B cell (primary cell): Measurements from ENCODE around the gene KIF13A. TPM values are rescaled to one million over a fixed set of nuclear protein-coding genes. Genes with fewer than 3 reads are reported as not detected.

Source experiments
- ATAC-seq: fragments of 200-7000 bp; cut with Tn5 transposase; one replicate; pipeline ENCODE4 v1.10.0; 2021; ENCODE audit warnings: low read depth, mild to moderate bottlenecking, moderate number of reproducible peaks, moderate library complexity
- CTCF ChIA-PET: fragments of 350-600 bp; sonication (Branson Sonifier 250); formaldehyde crosslinking; loops from one replicate; lab custom pipeline; 2021; ENCODE audit warnings: antibody characterized with exemption, inconsistent platforms; lab: Charles Lee
- POLR2A ChIA-PET: fragments of 350-600 bp; sonication (Branson Sonifier 250); formaldehyde crosslinking; loops from one replicate; lab custom pipeline; 2021; ENCODE audit warnings: antibody characterized with exemption; lab: Charles Lee
- DNase-seq: peaks from one replicate; pipeline ENCODE4 v3.0.0; 2013
- H2AFZ ChIP-seq: 2 replicates; pipeline ENCODE4 v1.6.1; 2012; ENCODE audit warnings: mild to moderate bottlenecking, low read depth, low read length; ENCODE audit not compliant: insufficient read depth, poor library complexity, severe bottlenecking
- H3K27ac ChIP-seq, 2 donors: 1 replicate in 1 of 2; 2 replicates in 1 of 2; pipeline ENCODE4 v1.5.1; 2012 to 2013; ENCODE audit warnings: low read length in 2 of 2, mild to moderate bottlenecking in 2 of 2, moderate library complexity in 1 of 2
- H3K27me3 ChIP-seq, 4 experiments: fragments of 200-600 bp in 1 of 4; sonication (generic) in 1 of 4; replicated peaks in 1 of 4; 1 replicate in 2 of 4; 2 replicates in 2 of 4; pipeline versions ENCODE4 v1.6.1 to v1.7.0; 2013 to 2016; ENCODE audit warnings: low read length in 3 of 4, mild to moderate bottlenecking in 2 of 4, mixed read lengths in 1 of 4, moderate library complexity in 1 of 4; ENCODE audit not compliant: insufficient read depth in 4 of 4, control insufficient read depth in 3 of 4; ENCODE audit errors: control extremely low read depth in 1 of 4
- H3K36me3 ChIP-seq, 2 experiments: replicated peaks in 1 of 2; 1 replicate in 1 of 2; 2 replicates in 1 of 2; pipeline versions ENCODE4 v1.6.1 to v1.7.1; 2013; ENCODE audit warnings: low read length in 1 of 2; ENCODE audit not compliant: insufficient read depth in 2 of 2, control insufficient read depth in 1 of 2; ENCODE audit errors: control extremely low read depth in 1 of 2, extremely low read depth in 1 of 2
- H3K4me1 ChIP-seq, 2 donors: fragments of 200-600 bp in 1 of 2; sonication (generic) in 1 of 2; 1 replicate in 1 of 2; 2 replicates in 1 of 2; pipeline versions ENCODE4 v1.5.1 to v1.6.1; 2013 to 2017; ENCODE audit warnings: low read length in 2 of 2; ENCODE audit not compliant: control insufficient read depth in 2 of 2, insufficient read depth in 2 of 2
- H3K4me2 ChIP-seq: replicated peaks from 2 replicates; pipeline ENCODE3; 2012; ENCODE audit warnings: mild to moderate bottlenecking, low read depth, low read length; ENCODE audit not compliant: poor library complexity, severe bottlenecking
- H3K4me3 ChIP-seq, 5 experiments: fragments of 200-600 bp in 1 of 5; sonication (generic) in 1 of 5; 1 replicate in 3 of 5; 2 replicates in 2 of 5; pipeline versions ENCODE4 v1.5.1 to v1.7.0; 2011 to 2016; ENCODE audit warnings: low read length in 4 of 5, mild to moderate bottlenecking in 4 of 5, low read depth in 2 of 5, control low read depth in 1 of 5, moderate library complexity in 1 of 5; ENCODE audit not compliant: insufficient read depth in 1 of 5; ENCODE audit errors: control extremely low read depth in 1 of 5, extremely low read depth in 1 of 5
- H3K79me2 ChIP-seq: fragments of 200-600 bp; sonication (generic); one replicate; pipeline ENCODE4 v1.6.0; 2016; ENCODE audit warnings: low read length; ENCODE audit not compliant: control insufficient read depth, insufficient read depth
- H3K9ac ChIP-seq: fragments of 200-600 bp; sonication (generic); 2 replicates; pipeline ENCODE4 v1.6.1; 2017; ENCODE audit warnings: mild to moderate bottlenecking, low read length, moderate library complexity
- H3K9me3 ChIP-seq, 3 donors: one replicate each; pipeline versions ENCODE4 v1.6.1 to v1.7.1; 2013; ENCODE audit warnings: low read length in 2 of 3; ENCODE audit not compliant: control insufficient read depth in 2 of 3, insufficient read depth in 1 of 3; ENCODE audit errors: control extremely low read depth in 1 of 3
- H4K20me1 ChIP-seq: 2 replicates; pipeline ENCODE4 v1.6.0; 2012; ENCODE audit warnings: mild to moderate bottlenecking, low read length; ENCODE audit not compliant: insufficient read depth, control insufficient read depth, poor library complexity, severe bottlenecking
- H3K27ac Mint-ChIP-seq: one replicate; pipeline ENCODE4 v1.8.0; 2021; ENCODE audit warnings: mixed read lengths
- H3K27me3 Mint-ChIP-seq: one replicate; pipeline ENCODE4 v1.8.0; 2021; ENCODE audit warnings: mixed read lengths
- H3K4me1 Mint-ChIP-seq: one replicate; pipeline ENCODE4 v1.8.0; 2021; ENCODE audit warnings: mixed read lengths
- H3K4me3 Mint-ChIP-seq: one replicate; pipeline ENCODE4 v1.8.0; 2021; ENCODE audit warnings: mixed read lengths
- H3K9me3 Mint-ChIP-seq: one replicate; pipeline ENCODE4 v1.8.0; 2022; ENCODE audit warnings: mixed read lengths; ENCODE audit not compliant: insufficient read depth
- EZH2 ChIP-seq: IDR thresholded peaks from 2 replicates; pipeline ENCODE4 v1.6.1; 2012; ENCODE audit warnings: borderline replicate concordance, low read depth, mild to moderate bottlenecking, moderate library complexity, low read length; ENCODE audit not compliant: insufficient read depth, poor library complexity, severe bottlenecking
- WGBS: methylation state at CpG from one replicate; pipeline ENCODE4 v1.1.5; 2013; ENCODE audit warnings: missing lambda C conversion rate; ENCODE audit not compliant: insufficient coverage; 5-methylcytosine and 5-hydroxymethylcytosine counted together
- intact Hi-C: fragments of 100-400 bp; cut with micrococcal nuclease; formaldehyde crosslinking; loops from one replicate; pipeline ENCODE4 v1.10.0; 2022
- polyA plus RNA-seq: library from polyadenylated mRNA; depleted of rRNA; stranded (reverse); fragments of >200 nt; gene quantifications from 2 replicates; pipeline ENCODE4 v1.2.3, GENCODE V29; 2012
- total RNA-seq, 2 donors: library from RNA; stranded (reverse); fragments of 120-200 nt in 1 of 2; gene quantifications; 1 replicate in 1 of 2; 2 replicates in 1 of 2; pipeline versions ENCODE4 v1.2.3 to v1.2.4, GENCODE V29; 2013 to 2022
- TF ChIP-seq, protein P1 (sequence below): fragments of 200-600 bp; IDR thresholded peaks from one replicate; pipeline ENCODE4 v1.8.0; 2022; ENCODE audit warnings: antibody characterized with exemption, mild to moderate bottlenecking

KIF13A gene
- total and polyA plus RNA-seq, 2 donors (not counting 1 experiment from before 2014, with no cell fraction given): 2.1 to 23.4 TPM

GRCh38 chr6:18024876-18025275, 37.4 kb upstream of the KIF13A start:
- ChIA-PET CTCF (no interaction called here), POLR2A (no interaction called here)
- 92% methylated on average over 3 of the region's 5 CpGs for WGBS
- Histone ChIP-seq H2AFZ (no peak overlapping the region), H3K4me2 (no peak overlapping the region), H4K20me1 (no peaks in the 10 kb centered on the region), H3K79me2 (no peaks in the 10 kb centered on the region), H3K27ac (no peak overlapping the region), H3K9ac (no peak overlapping the region), H3K9me3 (peaks cover 0 to 7% (median 0%) of the 10 kb centered on the region in 3 donors), H3K4me3 (no peak overlapping the region), H3K36me3 (no peaks in the 10 kb centered on the region), H3K4me1 (no peaks in the 10 kb centered on the region), H3K27me3 (peaks cover 0 to 3% (median 0%) of the 10 kb centered on the region in 4 experiments)
- ATAC-seq (no peak), DNase-seq (no peak)
- no peak overlapping the region for H3K27ac Mint-ChIP-seq
- intact Hi-C loops: no loop called here
- TF ChIP-seq, protein P1, sequence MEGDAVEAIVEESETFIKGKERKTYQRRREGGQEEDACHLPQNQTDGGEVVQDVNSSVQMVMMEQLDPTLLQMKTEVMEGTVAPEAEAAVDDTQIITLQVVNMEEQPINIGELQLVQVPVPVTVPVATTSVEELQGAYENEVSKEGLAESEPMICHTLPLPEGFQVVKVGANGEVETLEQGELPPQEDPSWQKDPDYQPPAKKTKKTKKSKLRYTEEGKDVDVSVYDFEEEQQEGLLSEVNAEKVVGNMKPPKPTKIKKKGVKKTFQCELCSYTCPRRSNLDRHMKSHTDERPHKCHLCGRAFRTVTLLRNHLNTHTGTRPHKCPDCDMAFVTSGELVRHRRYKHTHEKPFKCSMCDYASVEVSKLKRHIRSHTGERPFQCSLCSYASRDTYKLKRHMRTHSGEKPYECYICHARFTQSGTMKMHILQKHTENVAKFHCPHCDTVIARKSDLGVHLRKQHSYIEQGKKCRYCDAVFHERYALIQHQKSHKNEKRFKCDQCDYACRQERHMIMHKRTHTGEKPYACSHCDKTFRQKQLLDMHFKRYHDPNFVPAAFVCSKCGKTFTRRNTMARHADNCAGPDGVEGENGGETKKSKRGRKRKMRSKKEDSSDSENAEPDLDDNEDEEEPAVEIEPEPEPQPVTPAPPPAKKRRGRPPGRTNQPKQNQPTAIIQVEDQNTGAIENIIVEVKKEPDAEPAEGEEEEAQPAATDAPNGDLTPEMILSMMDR: no peak
- TF ChIP-seq EZH2: no peak
- peaks cover 5% of the 10 kb centered on the region for H3K27me3 Mint-ChIP-seq
- no peaks in the 10 kb centered on the region for H3K4me1 Mint-ChIP-seq
- H3K9me3 Mint-ChIP-seq: no peaks in the 10 kb centered on the region
- no peak overlapping the region for H3K4me3 Mint-ChIP-seq

DNA sequence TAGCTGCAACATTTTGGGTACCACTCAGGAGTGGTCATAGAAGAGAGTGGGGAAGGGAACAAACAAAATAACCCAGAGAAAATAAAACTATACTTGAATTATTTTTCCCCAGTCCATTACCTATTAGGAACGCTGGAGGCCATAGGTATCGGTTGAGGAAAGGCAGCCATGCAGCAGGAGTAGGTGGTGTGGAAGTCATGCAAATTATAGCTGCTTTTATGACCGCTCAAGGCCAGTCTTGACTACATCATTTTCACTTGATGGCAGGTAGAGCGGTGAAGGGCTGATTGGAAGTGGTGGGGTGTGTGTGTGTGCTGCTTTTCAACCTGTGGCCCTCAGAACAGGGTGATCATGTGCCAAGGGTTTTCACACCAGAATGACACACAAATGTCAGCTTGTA, 36.5 kb upstream of the KIF13A start:
- TF ChIP-seq, protein P1: no peak
- TF ChIP-seq EZH2: no peak
- no peak for DNase-seq
- Histone ChIP-seq H3K4me2 (no peak overlapping the region), H2AFZ (no peak overlapping the region), H3K4me3 (no peak overlapping the region), H3K79me2 (no peaks in the 10 kb centered on the region), H3K36me3 (no peaks in the 10 kb centered on the region), H3K9me3 (peaks cover 0 to 13% (median 0%) of the 10 kb centered on the region in 3 donors), H3K27ac (no peak overlapping the region), H3K9ac (no peak overlapping the region), H4K20me1 (no peaks in the 10 kb centered on the region), H3K4me1 (no peaks in the 10 kb centered on the region), H3K27me3 (peaks cover 0 to 3% (median 0%) of the 10 kb centered on the region in 4 experiments)
- Mint-ChIP-seq H3K4me3 (no peak overlapping the region), H3K27ac (no peak overlapping the region), H3K4me1 (no peaks in the 10 kb centered on the region), H3K27me3 (peaks cover 5% of the 10 kb centered on the region), H3K9me3 (no peaks in the 10 kb centered on the region)
- ChIA-PET CTCF (interaction anchor here (0.7 kb wide), 1 partner anchor 387 kb away, joined by 5 read pairs; no protein-coding TSS in a partner anchor), POLR2A (no interaction called here)
- intact Hi-C loops: no loop called here
- WGBS: no CpG with 5 or more reads among the region's 4 CpGs
- ATAC-seq: no peak
